DLD1 (cell line): ENCODE results near the gene ARHGAP26.

Experiments used
- in situ Hi-C: cut with HindIII; loops from 2 replicates; pipeline ENCODE4 v1.10.0; 2017; ENCODE audit warnings: low sequenced_read_pairs

ARHGAP26 gene

GRCh38 chr5:142845402-142845921 is 75.3 kb downstream of the ARHGAP26 start:
- in situ Hi-C loops = no loop called here

- in situ Hi-C loops = no loop called here
Observed at GRCh38 chr5:142845954-142846398, 75.8 kb downstream of the ARHGAP26 start.

DNA sequence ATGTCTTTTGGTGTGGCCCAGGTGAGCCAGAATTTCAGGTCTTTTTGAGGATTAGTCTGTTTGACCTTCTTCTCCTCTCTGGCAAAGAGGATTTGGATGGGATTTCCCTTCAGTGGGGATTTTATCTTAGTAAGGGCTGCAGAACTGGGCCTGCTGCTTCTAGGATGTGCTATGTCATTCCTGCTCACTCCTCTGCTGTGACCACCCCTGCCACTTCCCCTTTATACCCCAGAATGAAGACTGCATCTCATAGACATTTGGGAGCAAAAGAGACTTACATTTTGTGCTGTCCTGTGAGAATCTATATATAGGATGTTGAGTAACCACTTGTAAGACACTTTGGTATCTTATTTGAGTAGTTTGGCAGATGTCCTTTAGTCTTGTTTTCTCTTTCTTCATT is 76.2 kb downstream of the ARHGAP26 start:
- in situ Hi-C loops = no loop called here

DNA sequence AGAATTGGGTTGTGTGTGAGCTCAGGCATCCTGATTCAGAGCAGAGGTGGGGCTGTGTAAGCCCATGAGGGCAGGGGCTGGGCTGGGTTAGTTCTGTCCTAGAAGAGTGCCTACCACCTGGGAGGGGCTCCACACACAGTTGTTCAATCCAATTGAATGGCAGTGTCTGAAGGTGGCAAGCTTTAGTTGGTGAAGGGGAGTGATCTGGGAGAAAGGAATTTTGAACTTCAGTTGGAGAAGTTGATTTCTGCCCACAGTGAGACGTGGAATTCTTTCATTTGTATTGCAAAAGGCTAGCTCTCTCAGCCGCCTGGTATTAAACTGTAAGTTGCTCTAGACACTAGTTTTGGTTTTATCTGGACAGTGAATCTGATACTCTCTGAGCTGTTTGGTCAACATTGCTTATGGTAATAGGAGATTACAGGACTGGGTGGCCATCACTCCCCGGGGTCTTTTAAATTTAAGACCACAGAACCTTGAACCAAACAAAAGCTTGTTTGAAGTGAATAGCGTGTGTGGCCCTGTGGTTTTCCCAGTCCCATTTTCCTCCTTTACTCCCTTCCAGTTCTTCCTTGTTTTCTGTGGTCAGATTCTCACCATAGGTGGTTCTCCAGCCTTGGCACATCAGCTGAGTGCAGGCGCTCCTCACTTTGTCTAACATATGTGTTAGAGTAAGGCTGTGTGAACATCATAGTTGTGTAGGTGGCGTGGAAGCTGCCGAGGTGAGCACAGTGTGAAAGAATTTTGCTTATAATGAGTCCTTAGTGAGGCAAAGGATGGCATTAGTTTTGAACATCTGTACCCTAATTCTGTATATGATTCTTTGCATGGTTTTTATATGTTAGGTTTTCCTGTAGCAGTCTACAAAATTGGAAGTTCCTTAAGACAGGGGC is 78.0 kb downstream of the ARHGAP26 start:
- in situ Hi-C loops = no loop called here

GRCh38 chr5:142849466-142849865 is 79.3 kb downstream of the ARHGAP26 start:
- in situ Hi-C loops = no loop called here

- in situ Hi-C loops = no loop called here
Observed at GRCh38 chr5:142849880-142850279, 79.7 kb downstream of the ARHGAP26 start.

DNA sequence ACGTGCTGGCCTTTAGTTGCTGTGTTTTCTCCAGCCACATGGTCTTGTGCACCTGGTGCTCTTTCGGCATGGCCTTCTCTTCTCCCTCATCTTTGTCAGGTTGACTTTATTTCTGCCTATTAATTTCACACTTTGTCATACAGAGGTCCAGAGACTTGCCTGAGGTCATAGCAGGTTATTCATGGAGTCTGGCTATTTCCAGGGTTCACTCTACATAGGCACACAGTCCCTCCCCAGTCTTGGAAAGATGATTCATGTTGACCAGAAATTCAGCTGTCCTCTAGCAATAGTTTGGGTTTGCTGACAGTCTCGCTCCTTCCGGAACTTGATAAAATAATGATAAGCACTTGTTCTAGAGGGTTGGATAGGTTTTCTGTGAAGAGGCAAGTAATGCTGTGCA is 81.6 kb downstream of the ARHGAP26 start:
- in situ Hi-C loops = no loop called here

GRCh38 chr5:142852416-142853198 is 82.4 kb downstream of the ARHGAP26 start:
- in situ Hi-C loops = no loop called here

DNA sequence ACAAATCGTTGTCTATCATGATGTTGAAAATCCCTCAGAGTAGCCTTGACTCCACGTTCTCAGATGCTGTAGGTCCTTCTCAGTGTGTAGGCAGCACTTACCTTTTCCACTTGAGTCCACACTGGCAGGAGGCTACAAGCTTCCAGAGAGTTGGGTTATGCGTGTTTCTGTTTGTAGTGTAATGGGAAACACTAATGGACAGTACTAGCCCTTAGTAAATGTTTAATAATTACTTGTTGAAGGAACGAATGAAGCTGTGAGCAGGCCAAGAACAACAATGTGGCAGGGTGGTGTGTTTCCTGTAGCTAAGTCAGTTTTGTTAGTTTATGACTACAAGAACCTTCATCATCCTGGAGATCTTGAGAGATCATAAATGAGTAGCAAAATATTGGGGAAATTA is 83.5 kb downstream of the ARHGAP26 start:
- in situ Hi-C loops = no loop called here

GRCh38 chr5:142856269-142856782 is 86.1 kb downstream of the ARHGAP26 start:
- in situ Hi-C loops = no loop called here

DNA sequence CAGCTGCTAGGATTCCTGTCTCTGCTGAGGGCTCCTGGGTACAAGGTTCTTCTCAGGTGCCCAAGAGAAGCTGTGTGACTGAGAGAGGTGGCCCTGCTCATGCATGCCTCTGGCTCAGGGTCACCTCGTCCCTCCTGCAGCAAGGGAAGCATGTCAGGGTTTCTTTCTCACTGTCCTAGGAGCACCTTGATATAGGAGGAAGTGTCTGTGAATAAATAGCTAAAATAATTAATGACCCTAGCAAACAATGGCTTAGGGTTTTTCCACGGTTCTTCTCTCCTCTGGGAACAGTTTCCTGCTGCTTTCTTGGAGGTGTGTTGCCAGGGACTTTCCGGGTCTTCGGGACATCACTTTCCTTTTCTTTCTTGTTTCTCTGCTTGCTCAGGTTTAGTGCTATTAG is 87.2 kb downstream of the ARHGAP26 start:
- in situ Hi-C loops = no loop called here

GRCh38 chr5:142859037-142859436 is 88.9 kb downstream of the ARHGAP26 start:
- in situ Hi-C loops = no loop called here

GRCh38 chr5:142860270-142860669 is 90.1 kb downstream of the ARHGAP26 start:
- in situ Hi-C loops = no loop called here

- in situ Hi-C loops = no loop called here
Observed at GRCh38 chr5:142861011-142861410, 90.8 kb downstream of the ARHGAP26 start.

- in situ Hi-C loops = no loop called here
Observed at GRCh38 chr5:142862594-142862993, 92.4 kb downstream of the ARHGAP26 start.

- in situ Hi-C loops = no loop called here
Observed at GRCh38 chr5:142863856-142864255, 93.7 kb downstream of the ARHGAP26 start.

- in situ Hi-C loops = no loop called here
Observed at GRCh38 chr5:142864290-142865260, 94.4 kb downstream of the ARHGAP26 start.

DNA sequence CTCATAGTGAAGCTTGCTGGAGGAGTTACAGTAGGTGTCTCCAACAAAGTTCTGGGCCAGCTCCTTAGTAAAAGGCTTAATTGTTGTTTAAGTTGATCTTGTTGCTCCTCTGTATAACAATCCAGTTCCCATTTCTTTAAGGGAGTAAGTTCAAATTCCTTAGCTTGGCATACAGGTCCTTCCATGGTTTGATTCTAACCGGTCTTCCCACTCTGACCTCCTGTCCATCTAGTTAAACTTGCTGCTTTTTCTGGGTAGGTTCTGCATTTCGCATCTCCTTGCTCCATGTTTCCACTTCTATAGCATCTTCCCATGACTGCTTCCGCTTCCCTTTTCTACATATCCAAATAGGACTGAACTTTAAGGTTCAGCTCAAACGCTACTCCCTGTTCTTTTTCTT is 95.5 kb downstream of the ARHGAP26 start:
- in situ Hi-C loops = no loop called here

DNA sequence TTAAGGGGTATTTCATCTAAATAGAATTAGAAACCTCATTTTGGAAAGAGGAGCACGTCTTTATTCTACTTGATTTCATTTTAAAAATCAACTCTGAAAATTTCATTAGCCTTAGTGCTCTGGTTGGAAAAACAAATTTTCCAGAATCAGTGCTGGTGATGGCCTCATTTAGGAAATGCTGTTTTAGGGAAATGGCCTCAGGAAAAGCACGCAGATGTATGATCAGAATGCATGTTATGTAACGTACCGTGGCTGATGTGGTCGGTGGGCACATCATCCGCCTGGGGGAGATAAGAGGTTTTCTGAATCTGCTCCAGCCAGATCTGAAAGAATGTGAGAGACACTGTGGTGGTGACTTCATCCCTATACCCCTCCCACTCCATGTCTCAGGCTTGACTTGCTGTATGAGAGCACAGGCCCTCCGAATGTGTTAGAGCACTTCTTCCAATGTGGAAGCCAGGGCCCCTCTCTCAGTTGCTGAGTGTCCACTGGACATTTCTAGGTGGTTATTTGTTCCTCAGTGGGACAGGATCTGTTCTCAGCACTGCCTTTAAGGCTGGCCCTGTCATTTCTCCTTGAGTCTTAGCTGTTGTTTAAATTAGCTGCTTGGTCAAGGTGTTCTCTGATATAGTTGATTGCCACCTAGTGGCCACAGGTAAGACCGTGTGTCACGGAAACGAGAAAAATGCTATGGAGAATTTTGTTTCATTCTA is 96.5 kb downstream of the ARHGAP26 start:
- in situ Hi-C loops = no loop called here

DNA sequence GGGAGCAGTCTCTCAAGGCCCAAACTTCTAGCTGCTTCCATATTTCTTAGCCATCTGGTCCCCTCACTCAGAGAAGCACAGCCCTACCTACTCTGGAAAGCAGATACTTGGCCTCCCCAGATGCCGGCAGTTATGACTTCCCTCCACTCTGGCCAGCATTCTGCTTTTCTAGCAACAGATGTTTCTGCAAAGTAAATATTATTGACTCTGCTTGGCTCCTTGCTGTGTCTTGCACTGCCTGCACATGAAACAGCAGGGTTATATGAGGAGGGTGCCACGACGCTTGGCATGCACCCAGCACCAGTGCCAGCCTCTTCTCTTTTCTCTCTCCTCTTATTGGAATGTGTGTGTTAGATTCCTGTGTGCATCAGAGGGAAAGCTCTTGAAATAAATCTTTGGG is 99.7 kb downstream of the ARHGAP26 start:
- in situ Hi-C loops = loop anchor here (10.0 kb wide), 1 partner anchor 145 kb away; no protein-coding TSS in a partner anchor
